ENCODE measurements around the gene MYO5A.

DNA sequence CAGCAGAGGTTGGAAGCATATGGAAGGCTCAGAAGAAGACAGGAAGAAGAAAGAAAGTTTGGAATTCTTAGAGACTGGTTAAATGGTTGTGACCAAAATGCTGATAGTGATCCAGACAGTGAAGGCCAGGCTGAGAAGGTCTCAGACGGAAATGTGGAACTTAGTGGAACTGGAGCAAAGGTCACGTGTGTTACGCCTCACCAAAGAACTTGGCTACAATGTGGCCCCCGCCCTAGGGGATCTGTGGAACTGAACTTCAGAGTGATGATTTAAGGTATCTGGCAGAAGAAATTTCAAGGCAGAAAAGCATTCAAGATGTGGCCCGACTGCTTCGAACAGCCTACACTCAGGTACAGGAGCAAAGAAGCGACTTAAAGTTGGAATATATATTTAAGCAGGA lies 83.1 kb downstream of the MYO5A start:
- TF ChIP-seq CTCF (IDR thresholded peaks at IDR 0.05) (no peak), EP300 (IDR thresholded peaks at IDR 0.05) (no peak), POLR2A (IDR thresholded peaks at IDR 0.05) (no peak)
